HG02798 (cell line): ENCODE measurements around the gene CNOT9.
"Not testable (repeated sequence)": the region's sequence is repeated elsewhere in the genome, so short reads cannot be mapped to it uniquely, and the experiment has no call there.

ENCODE experiments used
- ATAC-seq: cut with Tn5 transposase; IDR thresholded peaks from one replicate; pipeline ENCODE4 v1.9.1; 2021; ENCODE audit warnings: mild to moderate bottlenecking; ENCODE audit not compliant: unreplicated experiment, poor library complexity

Gene CNOT9, protein sequence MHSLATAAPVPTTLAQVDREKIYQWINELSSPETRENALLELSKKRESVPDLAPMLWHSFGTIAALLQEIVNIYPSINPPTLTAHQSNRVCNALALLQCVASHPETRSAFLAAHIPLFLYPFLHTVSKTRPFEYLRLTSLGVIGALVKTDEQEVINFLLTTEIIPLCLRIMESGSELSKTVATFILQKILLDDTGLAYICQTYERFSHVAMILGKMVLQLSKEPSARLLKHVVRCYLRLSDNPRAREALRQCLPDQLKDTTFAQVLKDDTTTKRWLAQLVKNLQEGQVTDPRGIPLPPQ

GRCh38 chr2:218568190-218569037, at the start of gene CNOT9, which contains the start of gene USP37:
Gene CNOT9 (plus strand): TSS chr2:218568839. CDS start chr2:218568955, 116 bp downstream.
Gene USP37 (minus strand): TSS chr2:218568351. CDS start chr2:218558653, 9,698 bp downstream.
- peak; percentile 89 for ATAC-seq

DNA sequence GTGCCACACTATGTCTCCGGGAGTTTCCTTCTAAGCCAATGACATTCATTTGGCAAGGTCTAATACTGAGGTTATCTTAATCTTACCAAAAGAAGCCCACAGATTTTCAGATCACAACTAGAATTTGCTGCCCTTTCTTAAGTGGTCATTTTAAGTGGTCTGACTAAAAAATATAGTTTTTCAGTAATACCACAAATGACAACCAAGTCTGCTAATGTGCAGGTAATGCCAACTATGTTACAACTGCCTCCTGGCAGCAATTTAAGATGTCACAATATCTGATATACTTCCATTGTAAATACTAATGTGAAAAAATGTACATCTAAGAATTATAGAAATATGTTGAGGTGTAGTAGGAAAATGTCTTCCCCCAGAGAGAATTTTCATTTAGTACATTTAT, 49.8 kb upstream of the CNOT9 start:
- ATAC-seq, result no peak

DNA sequence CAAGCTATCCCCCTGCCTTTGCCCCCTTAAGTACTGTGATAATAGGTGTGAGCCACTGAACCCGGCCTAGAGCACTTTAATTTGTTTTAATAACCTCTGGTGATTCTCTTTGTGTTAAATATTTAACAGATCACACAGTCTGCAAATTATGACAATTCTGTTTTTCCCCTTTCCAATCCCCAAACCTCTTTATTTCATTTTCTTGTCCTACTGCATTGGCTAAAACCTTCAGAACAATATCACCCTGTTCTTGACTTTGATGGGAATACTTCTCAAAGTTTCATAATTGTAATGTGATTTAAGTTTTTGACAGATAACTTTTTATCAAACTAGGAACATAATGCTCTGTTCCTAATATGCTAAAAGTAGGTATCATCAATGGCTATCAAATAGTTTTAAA, 45.0 kb upstream of the CNOT9 start:
- no peak for ATAC-seq

DNA sequence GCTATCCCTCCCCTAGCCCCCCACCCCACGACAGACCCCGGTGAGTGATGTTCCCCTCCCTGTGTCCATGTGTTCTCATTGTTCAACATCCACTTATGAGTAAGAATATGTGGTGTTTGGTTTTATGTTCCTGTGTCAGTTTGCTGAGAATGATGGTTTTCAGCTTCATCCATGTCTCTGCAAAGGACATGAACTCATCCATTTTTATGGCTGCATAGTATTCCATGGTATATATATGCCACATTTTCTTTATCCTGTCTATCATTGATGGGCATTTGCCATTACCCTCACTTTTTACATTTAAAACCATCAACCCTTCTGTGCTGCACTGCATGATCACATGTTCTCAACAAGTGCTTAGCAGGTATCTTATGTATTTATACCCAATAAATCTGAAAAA, 40.2 kb upstream of the CNOT9 start:
- ATAC-seq, result not testable (repeated sequence)

- ATAC-seq, result no peak
These were observed 38.6 kb upstream of the CNOT9 start for GRCh38 chr2:218529990-218530389.

GRCh38 chr2:218536804-218537494, 31.7 kb upstream of the CNOT9 start:
- ATAC-seq, result no peak

- no peak for ATAC-seq
These were observed 28.6 kb upstream of the CNOT9 start for GRCh38 chr2:218540015-218540414.

DNA sequence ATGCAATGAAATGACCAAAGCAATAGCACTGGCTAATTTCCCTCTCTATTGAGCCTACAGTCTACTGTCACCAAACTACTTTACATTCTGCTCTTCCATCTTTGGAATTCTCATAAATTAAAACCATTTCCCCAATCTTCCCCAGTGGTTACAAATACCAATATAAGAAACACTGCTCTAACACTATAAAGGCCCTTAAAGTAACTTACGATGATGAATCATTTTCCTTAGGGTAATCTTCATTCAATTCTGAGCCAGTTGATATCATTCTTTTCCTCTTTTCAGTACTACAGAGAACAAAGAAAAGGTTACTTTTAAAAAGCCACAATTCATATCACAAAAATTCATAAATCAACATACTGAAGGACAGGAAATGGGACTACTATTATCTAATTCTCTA, 22.6 kb upstream of the CNOT9 start:
- ATAC-seq, result no peak

DNA sequence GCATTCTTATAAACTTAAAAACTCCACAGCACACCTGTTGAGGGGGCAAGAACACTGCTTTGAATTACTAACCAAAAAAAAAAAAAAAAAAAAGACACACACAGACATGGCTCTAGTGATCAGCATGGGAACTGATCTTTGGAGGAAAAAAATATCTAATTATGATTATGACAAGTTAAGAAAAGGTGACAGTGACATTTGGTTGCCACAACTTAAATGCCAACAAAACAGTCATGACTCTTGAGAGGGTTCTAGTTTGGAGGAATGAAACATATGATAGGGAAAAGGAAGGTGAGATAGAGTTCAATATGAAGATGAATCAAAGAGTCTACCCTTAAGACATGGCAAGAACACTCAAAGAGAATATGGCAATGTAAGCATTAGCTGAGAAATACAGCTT, 21.1 kb upstream of the CNOT9 start:
- no peak for ATAC-seq

- no peak for ATAC-seq
These were observed 20.7 kb upstream of the CNOT9 start for GRCh38 chr2:218547978-218548377.

GRCh38 chr2:218554225-218554624, 14.4 kb upstream of the CNOT9 start:
- ATAC-seq, result not testable (repeated sequence)

GRCh38 chr2:218555527-218555926, 13.1 kb upstream of the CNOT9 start:
- ATAC-seq, result no peak

DNA sequence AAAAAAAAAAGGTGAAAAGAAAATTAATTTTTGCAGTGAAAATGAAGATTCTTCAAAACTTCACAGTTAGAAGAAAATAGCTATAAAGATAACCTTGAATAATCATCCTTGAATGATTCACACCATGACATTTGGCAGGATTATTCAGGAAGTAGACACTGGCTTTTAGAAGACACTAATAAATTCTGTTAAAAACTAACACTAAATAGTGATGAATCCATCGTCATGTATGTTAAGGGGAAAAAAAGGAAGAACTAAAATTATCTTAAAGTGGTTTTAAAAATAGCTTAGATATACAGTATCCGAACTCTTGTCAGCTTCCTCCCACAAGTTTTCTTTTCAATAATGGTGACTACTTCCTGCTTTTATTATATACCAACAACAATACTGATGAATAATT, 10.7 kb upstream of the CNOT9 start:
- no peak for ATAC-seq

GRCh38 chr2:218558986-218559385, 9.7 kb upstream of the CNOT9 start:
- ATAC-seq, result no peak

GRCh38 chr2:218564056-218564455, 4.6 kb upstream of the CNOT9 start:
- ATAC-seq, result no peak

DNA sequence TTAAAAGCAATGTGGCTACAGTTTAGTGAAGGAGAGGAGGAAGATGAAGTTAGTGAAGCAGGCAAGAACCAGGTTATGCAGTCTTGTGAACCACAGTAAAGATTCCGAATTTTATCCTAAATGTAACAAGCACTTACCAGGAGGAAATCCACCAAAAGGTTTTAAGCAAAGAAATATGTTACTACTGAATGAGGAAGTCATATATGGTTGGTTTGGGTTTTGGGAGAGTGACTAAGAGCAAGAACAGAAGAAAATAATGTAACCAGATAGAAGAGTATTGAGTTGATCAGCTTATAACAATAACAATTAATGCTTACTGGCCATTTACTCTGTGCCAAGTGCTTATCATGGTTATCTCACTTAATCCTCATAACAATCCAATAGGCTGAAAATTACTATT, 2.3 kb upstream of the CNOT9 start:
- no peak for ATAC-seq

GRCh38 chr2:218567797-218568189, 846 bp upstream of the CNOT9 start:
- ATAC-seq, result peak; percentile 41

DNA sequence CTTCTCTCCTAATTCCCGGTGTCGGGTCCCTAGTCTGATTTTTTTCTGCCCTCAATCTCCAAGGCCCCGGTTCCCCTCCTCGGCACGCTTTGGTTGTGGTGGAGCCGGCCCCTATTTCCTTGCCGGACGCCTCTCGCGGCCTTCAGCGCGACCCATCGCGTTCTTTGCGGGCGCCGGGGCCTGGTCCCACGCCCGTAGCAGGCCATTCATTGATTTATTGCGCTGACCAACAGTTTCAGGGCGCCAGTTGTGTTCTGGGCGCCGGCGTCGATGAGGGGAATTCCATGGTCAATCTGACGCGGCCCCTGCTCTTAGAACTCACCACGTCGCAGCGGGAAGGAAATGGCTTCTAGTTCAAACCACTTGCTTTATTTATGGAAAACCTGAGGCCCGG, 396 bp downstream of the CNOT9 start:
- peak; percentile 26 for ATAC-seq

DNA sequence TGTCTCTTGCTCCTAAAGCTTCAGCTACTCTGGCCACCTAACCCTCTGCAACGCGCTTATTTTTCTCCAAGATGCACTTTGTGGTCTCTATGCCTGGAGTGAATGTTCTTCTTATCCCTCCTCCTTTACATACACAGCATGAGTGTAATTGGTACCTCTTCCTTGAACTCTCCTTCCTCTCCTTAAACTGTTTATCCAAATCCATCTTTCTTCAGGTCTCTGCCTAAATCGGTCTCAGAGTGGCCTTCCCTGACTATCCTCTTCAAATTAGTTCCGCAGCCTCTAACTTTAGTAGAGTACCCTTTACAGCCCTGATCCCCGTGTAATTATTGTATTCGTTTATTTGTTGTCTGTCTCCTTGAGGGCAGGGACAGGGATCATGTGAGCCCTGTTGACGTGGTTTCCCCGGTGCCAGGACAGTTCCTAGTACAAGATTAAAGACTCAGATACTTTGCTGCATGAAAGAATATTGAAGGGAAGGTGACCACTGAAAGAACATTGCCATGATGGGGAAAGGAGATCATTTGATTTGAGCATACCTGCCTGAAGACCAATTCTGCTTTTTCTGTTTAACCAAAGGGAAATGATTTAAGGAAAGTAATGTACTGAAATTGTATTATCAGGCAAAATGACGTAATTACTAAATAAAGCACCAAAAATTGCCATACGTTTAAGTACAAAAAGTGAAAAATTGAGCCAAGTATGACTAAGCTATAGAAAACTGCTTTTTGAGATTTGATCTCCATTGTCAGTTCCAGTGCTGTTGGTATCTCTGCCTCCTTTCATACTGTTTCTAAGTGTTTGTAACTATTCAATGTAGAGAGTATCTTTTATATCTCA, 1.2 kb downstream of the CNOT9 start:
- no peak for ATAC-seq

- no peak for ATAC-seq
These were observed 2.2 kb downstream of the CNOT9 start for GRCh38 chr2:218570850-218571249.
